ENCODE data around the gene RARRES2.

- TF ChIP-seq EP300 (IDR thresholded peaks at IDR 0.05; ENCODE audit: borderline replicate concordance) (no peak), ZBTB7A (IDR thresholded peaks at IDR 0.05; ENCODE audit: low read depth) (no peak), MAX (IDR thresholded peaks at IDR 0.05) (no peak), NFIC (IDR thresholded peaks at IDR 0.05) (no peak), TAF1 (IDR thresholded peaks at IDR 0.05; ENCODE audit: low read depth) (no peak)
Observed at GRCh38 chr7:150314639-150315239, 26.7 kb downstream of the RARRES2 start.

Measured in Ishikawa (cell line).